ENCODE data around the gene RAPGEF6. TPM values are rescaled to one million over a fixed set of nuclear protein-coding genes. Genes with fewer than 3 reads are reported as not detected.

Gene RAPGEF6
- total and polyA plus RNA-seq, 9 of the 15 experiments (the other 6 are each of a cell fraction or from before 2014, with no cell fraction given) = 2.7 to 23.4 (median 12.7) TPM

GRCh38 chr5:131463656-131464055 is 171.4 kb downstream of the RAPGEF6 start (continued):
- TF ChIP-seq, protein P1, sequence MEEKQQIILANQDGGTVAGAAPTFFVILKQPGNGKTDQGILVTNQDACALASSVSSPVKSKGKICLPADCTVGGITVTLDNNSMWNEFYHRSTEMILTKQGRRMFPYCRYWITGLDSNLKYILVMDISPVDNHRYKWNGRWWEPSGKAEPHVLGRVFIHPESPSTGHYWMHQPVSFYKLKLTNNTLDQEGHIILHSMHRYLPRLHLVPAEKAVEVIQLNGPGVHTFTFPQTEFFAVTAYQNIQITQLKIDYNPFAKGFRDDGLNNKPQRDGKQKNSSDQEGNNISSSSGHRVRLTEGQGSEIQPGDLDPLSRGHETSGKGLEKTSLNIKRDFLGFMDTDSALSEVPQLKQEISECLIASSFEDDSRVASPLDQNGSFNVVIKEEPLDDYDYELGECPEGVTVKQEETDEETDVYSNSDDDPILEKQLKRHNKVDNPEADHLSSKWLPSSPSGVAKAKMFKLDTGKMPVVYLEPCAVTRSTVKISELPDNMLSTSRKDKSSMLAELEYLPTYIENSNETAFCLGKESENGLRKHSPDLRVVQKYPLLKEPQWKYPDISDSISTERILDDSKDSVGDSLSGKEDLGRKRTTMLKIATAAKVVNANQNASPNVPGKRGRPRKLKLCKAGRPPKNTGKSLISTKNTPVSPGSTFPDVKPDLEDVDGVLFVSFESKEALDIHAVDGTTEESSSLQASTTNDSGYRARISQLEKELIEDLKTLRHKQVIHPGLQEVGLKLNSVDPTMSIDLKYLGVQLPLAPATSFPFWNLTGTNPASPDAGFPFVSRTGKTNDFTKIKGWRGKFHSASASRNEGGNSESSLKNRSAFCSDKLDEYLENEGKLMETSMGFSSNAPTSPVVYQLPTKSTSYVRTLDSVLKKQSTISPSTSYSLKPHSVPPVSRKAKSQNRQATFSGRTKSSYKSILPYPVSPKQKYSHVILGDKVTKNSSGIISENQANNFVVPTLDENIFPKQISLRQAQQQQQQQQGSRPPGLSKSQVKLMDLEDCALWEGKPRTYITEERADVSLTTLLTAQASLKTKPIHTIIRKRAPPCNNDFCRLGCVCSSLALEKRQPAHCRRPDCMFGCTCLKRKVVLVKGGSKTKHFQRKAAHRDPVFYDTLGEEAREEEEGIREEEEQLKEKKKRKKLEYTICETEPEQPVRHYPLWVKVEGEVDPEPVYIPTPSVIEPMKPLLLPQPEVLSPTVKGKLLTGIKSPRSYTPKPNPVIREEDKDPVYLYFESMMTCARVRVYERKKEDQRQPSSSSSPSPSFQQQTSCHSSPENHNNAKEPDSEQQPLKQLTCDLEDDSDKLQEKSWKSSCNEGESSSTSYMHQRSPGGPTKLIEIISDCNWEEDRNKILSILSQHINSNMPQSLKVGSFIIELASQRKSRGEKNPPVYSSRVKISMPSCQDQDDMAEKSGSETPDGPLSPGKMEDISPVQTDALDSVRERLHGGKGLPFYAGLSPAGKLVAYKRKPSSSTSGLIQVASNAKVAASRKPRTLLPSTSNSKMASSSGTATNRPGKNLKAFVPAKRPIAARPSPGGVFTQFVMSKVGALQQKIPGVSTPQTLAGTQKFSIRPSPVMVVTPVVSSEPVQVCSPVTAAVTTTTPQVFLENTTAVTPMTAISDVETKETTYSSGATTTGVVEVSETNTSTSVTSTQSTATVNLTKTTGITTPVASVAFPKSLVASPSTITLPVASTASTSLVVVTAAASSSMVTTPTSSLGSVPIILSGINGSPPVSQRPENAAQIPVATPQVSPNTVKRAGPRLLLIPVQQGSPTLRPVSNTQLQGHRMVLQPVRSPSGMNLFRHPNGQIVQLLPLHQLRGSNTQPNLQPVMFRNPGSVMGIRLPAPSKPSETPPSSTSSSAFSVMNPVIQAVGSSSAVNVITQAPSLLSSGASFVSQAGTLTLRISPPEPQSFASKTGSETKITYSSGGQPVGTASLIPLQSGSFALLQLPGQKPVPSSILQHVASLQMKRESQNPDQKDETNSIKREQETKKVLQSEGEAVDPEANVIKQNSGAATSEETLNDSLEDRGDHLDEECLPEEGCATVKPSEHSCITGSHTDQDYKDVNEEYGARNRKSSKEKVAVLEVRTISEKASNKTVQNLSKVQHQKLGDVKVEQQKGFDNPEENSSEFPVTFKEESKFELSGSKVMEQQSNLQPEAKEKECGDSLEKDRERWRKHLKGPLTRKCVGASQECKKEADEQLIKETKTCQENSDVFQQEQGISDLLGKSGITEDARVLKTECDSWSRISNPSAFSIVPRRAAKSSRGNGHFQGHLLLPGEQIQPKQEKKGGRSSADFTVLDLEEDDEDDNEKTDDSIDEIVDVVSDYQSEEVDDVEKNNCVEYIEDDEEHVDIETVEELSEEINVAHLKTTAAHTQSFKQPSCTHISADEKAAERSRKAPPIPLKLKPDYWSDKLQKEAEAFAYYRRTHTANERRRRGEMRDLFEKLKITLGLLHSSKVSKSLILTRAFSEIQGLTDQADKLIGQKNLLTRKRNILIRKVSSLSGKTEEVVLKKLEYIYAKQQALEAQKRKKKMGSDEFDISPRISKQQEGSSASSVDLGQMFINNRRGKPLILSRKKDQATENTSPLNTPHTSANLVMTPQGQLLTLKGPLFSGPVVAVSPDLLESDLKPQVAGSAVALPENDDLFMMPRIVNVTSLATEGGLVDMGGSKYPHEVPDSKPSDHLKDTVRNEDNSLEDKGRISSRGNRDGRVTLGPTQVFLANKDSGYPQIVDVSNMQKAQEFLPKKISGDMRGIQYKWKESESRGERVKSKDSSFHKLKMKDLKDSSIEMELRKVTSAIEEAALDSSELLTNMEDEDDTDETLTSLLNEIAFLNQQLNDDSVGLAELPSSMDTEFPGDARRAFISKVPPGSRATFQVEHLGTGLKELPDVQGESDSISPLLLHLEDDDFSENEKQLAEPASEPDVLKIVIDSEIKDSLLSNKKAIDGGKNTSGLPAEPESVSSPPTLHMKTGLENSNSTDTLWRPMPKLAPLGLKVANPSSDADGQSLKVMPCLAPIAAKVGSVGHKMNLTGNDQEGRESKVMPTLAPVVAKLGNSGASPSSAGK (IDR thresholded peaks at IDR 0.05) = no peak
- TF ChIP-seq CC2D1A (IDR thresholded peaks at IDR 0.05) (no peak), GATA2 (CRISPR knock-in tag; IDR thresholded peaks at IDR 0.05) (no peak), NEUROD1 (IDR thresholded peaks at IDR 0.05; ENCODE audit: borderline replicate concordance, low read depth, low read length, partially characterized antibody) (no peak), ARID3B (CRISPR knock-in tag; IDR thresholded peaks at IDR 0.05; ENCODE audit: borderline replicate concordance) (no peak)
- TF ChIP-seq, protein P2, sequence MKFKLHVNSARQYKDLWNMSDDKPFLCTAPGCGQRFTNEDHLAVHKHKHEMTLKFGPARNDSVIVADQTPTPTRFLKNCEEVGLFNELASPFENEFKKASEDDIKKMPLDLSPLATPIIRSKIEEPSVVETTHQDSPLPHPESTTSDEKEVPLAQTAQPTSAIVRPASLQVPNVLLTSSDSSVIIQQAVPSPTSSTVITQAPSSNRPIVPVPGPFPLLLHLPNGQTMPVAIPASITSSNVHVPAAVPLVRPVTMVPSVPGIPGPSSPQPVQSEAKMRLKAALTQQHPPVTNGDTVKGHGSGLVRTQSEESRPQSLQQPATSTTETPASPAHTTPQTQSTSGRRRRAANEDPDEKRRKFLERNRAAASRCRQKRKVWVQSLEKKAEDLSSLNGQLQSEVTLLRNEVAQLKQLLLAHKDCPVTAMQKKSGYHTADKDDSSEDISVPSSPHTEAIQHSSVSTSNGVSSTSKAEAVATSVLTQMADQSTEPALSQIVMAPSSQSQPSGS (CRISPR knock-in tag; IDR thresholded peaks at IDR 0.05) = no peak
- TF ChIP-seq, protein P3, sequence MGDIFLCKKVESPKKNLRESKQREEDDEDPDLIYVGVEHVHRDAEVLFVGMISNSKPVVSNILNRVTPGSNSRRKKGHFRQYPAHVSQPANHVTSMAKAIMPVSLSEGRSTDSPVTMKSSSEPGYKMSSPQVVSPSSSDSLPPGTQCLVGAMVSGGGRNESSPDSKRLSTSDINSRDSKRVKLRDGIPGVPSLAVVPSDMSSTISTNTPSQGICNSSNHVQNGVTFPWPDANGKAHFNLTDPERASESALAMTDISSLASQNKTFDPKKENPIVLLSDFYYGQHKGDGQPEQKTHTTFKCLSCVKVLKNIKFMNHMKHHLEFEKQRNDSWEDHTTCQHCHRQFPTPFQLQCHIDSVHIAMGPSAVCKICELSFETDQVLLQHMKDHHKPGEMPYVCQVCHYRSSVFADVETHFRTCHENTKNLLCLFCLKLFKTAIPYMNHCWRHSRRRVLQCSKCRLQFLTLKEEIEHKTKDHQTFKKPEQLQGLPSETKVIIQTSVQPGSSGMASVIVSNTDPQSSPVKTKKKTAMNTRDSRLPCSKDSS (IDR thresholded peaks at IDR 0.05; ENCODE audit: low read depth, partially characterized antibody) = no peak
- TF ChIP-seq, protein P4, sequence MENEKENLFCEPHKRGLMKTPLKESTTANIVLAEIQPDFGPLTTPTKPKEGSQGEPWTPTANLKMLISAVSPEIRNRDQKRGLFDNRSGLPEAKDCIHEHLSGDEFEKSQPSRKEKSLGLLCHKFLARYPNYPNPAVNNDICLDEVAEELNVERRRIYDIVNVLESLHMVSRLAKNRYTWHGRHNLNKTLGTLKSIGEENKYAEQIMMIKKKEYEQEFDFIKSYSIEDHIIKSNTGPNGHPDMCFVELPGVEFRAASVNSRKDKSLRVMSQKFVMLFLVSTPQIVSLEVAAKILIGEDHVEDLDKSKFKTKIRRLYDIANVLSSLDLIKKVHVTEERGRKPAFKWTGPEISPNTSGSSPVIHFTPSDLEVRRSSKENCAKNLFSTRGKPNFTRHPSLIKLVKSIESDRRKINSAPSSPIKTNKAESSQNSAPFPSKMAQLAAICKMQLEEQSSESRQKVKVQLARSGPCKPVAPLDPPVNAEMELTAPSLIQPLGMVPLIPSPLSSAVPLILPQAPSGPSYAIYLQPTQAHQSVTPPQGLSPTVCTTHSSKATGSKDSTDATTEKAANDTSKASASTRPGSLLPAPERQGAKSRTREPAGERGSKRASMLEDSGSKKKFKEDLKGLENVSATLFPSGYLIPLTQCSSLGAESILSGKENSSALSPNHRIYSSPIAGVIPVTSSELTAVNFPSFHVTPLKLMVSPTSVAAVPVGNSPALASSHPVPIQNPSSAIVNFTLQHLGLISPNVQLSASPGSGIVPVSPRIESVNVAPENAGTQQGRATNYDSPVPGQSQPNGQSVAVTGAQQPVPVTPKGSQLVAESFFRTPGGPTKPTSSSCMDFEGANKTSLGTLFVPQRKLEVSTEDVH (IDR thresholded peaks at IDR 0.05; ENCODE audit: low read depth, partially characterized antibody) = no peak

Measured in K562 (cell line).